GM12878 (cell line): ENCODE results near the gene PKP3. TPM values are rescaled to one million over a fixed set of nuclear protein-coding genes. Genes with fewer than 3 reads are reported as not detected.

Source experiments
- ATAC-seq: fragments of 200-7000 bp; cut with Tn5 transposase; 3 replicates; pipeline ENCODE4 v1.9.1; 2020; ENCODE audit warnings: mild to moderate bottlenecking, moderate library complexity
- BruUV-seq: library from RNA; stranded (reverse); fragments of 400-500 nt; replicated peaks from 2 replicates; lab custom pipeline; 2021; lab: Mats Ljungman, UMichigan
- CTCF ChIA-PET: fragments of 300-600 bp; sonication (Branson Sonifier 250); formaldehyde crosslinking; extraction: SDS; loops from one replicate; lab custom pipeline; 2021; ENCODE audit warnings: inconsistent platforms; lab: Yijun Ruan, JAX
- POLR2A ChIA-PET: fragments of 350-600 bp; formaldehyde crosslinking; extraction: SDS; loops from one replicate; lab custom pipeline; 2021; ENCODE audit warnings: inconsistent platforms; lab: Charles Lee
- RAD21 ChIA-PET: fragments of 300-600 bp; sonication (Branson Sonifier 250); formaldehyde crosslinking; loops from one replicate; lab custom pipeline; 2023; ENCODE audit warnings: antibody characterized with exemption; ENCODE audit not compliant: unreplicated experiment; lab: Charles Lee
- SMC1A ChIA-PET: fragments of 300-600 bp; sonication (Branson Sonifier 250); formaldehyde crosslinking; loops from one replicate; lab custom pipeline; 2023; ENCODE audit not compliant: unreplicated experiment, uncharacterized antibody; lab: Charles Lee
- DNase-seq: peaks from one replicate; pipeline ENCODE4 v3.0.0-alpha.2; 2011; ENCODE audit warnings: low read depth, low spot score
- FAIRE-seq: peaks from 3 replicates; lab custom pipeline; 2011; peaks lifted over from hg19 to GRCh38; lab: Jason Lieb, UNC
- H2AFZ ChIP-seq: 2 replicates; pipeline ENCODE4 v1.6.0; 2011; ENCODE audit warnings: low read depth, low read length, control low read depth; ENCODE audit not compliant: control insufficient read depth
- H3K27ac ChIP-seq: 2 replicates; pipeline ENCODE4 v1.5.1; 2011; ENCODE audit warnings: control low read depth; ENCODE audit not compliant: control insufficient read depth, insufficient read depth
- H3K27me3 ChIP-seq, 2 experiments: replicated peaks in 1 of 2; 2 replicates each; pipeline versions ENCODE4 v1.6.0 to v1.6.1; 2011; ENCODE audit warnings: low read length in 1 of 2; ENCODE audit not compliant: control insufficient read depth in 2 of 2, insufficient read depth in 2 of 2
- H3K36me3 ChIP-seq, 2 experiments: 2 replicates each; pipeline ENCODE4 v1.5.1; 2011; ENCODE audit warnings: low read length in 1 of 2; ENCODE audit not compliant: control insufficient read depth in 2 of 2, insufficient read depth in 2 of 2
- H3K4me1 ChIP-seq: 2 replicates; pipeline ENCODE4 v1.6.1; 2011; ENCODE audit warnings: mild to moderate bottlenecking, low read length, moderate library complexity, mixed read lengths; ENCODE audit not compliant: control insufficient read depth, insufficient read depth
- H3K4me2 ChIP-seq: 2 replicates; pipeline ENCODE4 v1.6.0; 2011; ENCODE audit warnings: control low read depth; ENCODE audit not compliant: control insufficient read depth, insufficient read depth
- H3K4me3 ChIP-seq: fragments of 200-600 bp; sonication (generic); 2 replicates; pipeline ENCODE4 v1.5.1; 2016
- H3K79me2 ChIP-seq: 2 replicates; pipeline ENCODE4 v1.6.0; 2011; ENCODE audit warnings: low read length; ENCODE audit not compliant: control insufficient read depth, insufficient read depth
- H3K9ac ChIP-seq: 2 replicates; pipeline ENCODE4 v1.8.0; 2011; ENCODE audit warnings: low read length, control low read depth, mixed read lengths; ENCODE audit not compliant: control insufficient read depth, insufficient read depth
- H3K9me3 ChIP-seq: replicated peaks from 3 replicates; pipeline ENCODE4 v1.5.1; 2011; ENCODE audit warnings: mild to moderate bottlenecking, low read length; ENCODE audit not compliant: control insufficient read depth, insufficient read depth
- H4K20me1 ChIP-seq: 2 replicates; pipeline ENCODE4 v1.6.0; 2011; ENCODE audit not compliant: control insufficient read depth, insufficient read depth
- CEBPZ ChIP-seq: fragments of 150-350 bp; IDR thresholded peaks from 2 replicates; pipeline ENCODE4 v1.6.1; 2016; ENCODE audit warnings: low read depth, low read length
- EED ChIP-seq: sonication (generic); IDR thresholded peaks from 2 replicates; pipeline ENCODE4 v1.6.1; 2016; ENCODE audit warnings: antibody characterized with exemption, low read depth
- EGR1 ChIP-seq, 2 experiments: IDR thresholded peaks; 1 replicate in 1 of 2; 2 replicates in 1 of 2; pipeline ENCODE4 v1.6.1; 2011 to 2012; ENCODE audit warnings: low read depth in 2 of 2, low read length in 2 of 2, borderline replicate concordance in 1 of 2, mild to moderate bottlenecking in 1 of 2, moderate library complexity in 1 of 2
- IKZF2 ChIP-seq, 2 experiments: fragments of 450-650 bp; IDR thresholded peaks; 2 replicates each; pipeline ENCODE4 v1.6.1; 2017; ENCODE audit warnings: mild to moderate bottlenecking in 2 of 2, moderate library complexity in 2 of 2
- KLF5 ChIP-seq: fragments of 450-650 bp; IDR thresholded peaks from 2 replicates; pipeline ENCODE4 v1.6.1; 2014; ENCODE audit warnings: mild to moderate bottlenecking; ENCODE audit not compliant: partially characterized antibody
- NFYA ChIP-seq: IDR thresholded peaks from 2 replicates; pipeline ENCODE4 v1.6.1; 2011; ENCODE audit warnings: low read depth, mild to moderate bottlenecking, low read length, improper control_type of control experiment, borderline replicate concordance
- NR2C1 ChIP-seq: fragments of 450-650 bp; IDR thresholded peaks from 2 replicates; pipeline ENCODE4 v1.6.1; 2017; ENCODE audit warnings: antibody characterized with exemption, mild to moderate bottlenecking, moderate library complexity
- RBBP5 ChIP-seq: fragments of 200-600 bp; sonication (generic); conservative IDR thresholded peaks from 2 replicates; pipeline ENCODE4 v1.6.1; 2016
- TCF12 ChIP-seq: IDR thresholded peaks from 2 replicates; pipeline ENCODE4 v1.6.1; 2011; ENCODE audit warnings: low read depth, mild to moderate bottlenecking, low read length
- TCF3 ChIP-seq: IDR thresholded peaks from 2 replicates; pipeline ENCODE4 v1.6.1; 2012; ENCODE audit warnings: low read depth, mild to moderate bottlenecking, low read length, borderline replicate concordance; ENCODE audit not compliant: insufficient read depth
- WGBS: methylation state at CpG from one replicate; pipeline ENCODE4 v1.1.6; 2016; ENCODE audit warnings: low lambda C conversion rate; ENCODE audit not compliant: insufficient replicate concordance, insufficient coverage; ENCODE audit errors: missing lambda C conversion rate; 5-methylcytosine and 5-hydroxymethylcytosine counted together
- in situ Hi-C: fragments of 300-500 bp; cut with MboI; formaldehyde crosslinking; loops from 9 replicates; pipeline ENCODE4 v1.14.3; 2018; ENCODE audit warnings: mixed read lengths
- intact Hi-C: fragments of 100-400 bp; cut with micrococcal nuclease; formaldehyde crosslinking; loops from one replicate; pipeline ENCODE4 v1.14.2; 2022; ENCODE audit not compliant: unreplicated experiment
- polyA plus RNA-seq, 11 experiments: library from polyadenylated mRNA; depleted of rRNA in 4 of 11; unstranded in 6 of 11; stranded (reverse) in 5 of 11; fragments of >200 nt; fragmentation: Nextera tagmentation in 4 of 11; fragmentation: Illumina TruSeq in 1 of 11; extraction: Ambion mirVana in 4 of 11; extraction: Trizol in 1 of 11; gene quantifications; 1 replicate in 1 of 11; 2 replicates in 10 of 11; pipeline versions ENCODE4 v1.2.1 to v1.2.3, GENCODE V29; 2011 to 2016; ENCODE audit warnings: inconsistent platforms in 2 of 11, missing spikeins in 2 of 11, low read depth in 1 of 11
- total RNA-seq, 4 experiments: library from RNA; depleted of rRNA in 3 of 4; stranded (reverse); fragments of >200 nt in 3 of 4; fragmentation: Illumina TruSeq in 1 of 4; extraction: Trizol in 1 of 4; gene quantifications; 2 replicates each; pipeline versions ENCODE4 v1.2.1 to v1.2.3, GENCODE V29; 2013 to 2021
- TF ChIP-seq, protein P1 (sequence below), 3 experiments: IDR thresholded peaks in 2 of 3; conservative IDR thresholded peaks in 1 of 3; 2 replicates each; pipeline ENCODE4 v1.5.1; 2011; ENCODE audit warnings: low read depth in 3 of 3, low read length in 3 of 3, mild to moderate bottlenecking in 3 of 3, control low read depth in 2 of 3, moderate library complexity in 2 of 3, inconsistent platforms in 1 of 3, mixed read lengths in 1 of 3; ENCODE audit not compliant: control insufficient read depth in 2 of 3, insufficient read depth in 1 of 3; ENCODE audit errors: extremely low read depth in 1 of 3
- TF ChIP-seq, protein P2 (sequence below): fragments of 450-650 bp; IDR thresholded peaks from 2 replicates; pipeline ENCODE4 v1.6.1; 2017; ENCODE audit warnings: borderline replicate concordance

PKP3 gene
- total and polyA plus RNA-seq, 10 of the 15 experiments (the other 5 are each of a cell fraction or from before 2014, with no cell fraction given) = 0.45 to 0.90 TPM; not detected in 8

DNA sequence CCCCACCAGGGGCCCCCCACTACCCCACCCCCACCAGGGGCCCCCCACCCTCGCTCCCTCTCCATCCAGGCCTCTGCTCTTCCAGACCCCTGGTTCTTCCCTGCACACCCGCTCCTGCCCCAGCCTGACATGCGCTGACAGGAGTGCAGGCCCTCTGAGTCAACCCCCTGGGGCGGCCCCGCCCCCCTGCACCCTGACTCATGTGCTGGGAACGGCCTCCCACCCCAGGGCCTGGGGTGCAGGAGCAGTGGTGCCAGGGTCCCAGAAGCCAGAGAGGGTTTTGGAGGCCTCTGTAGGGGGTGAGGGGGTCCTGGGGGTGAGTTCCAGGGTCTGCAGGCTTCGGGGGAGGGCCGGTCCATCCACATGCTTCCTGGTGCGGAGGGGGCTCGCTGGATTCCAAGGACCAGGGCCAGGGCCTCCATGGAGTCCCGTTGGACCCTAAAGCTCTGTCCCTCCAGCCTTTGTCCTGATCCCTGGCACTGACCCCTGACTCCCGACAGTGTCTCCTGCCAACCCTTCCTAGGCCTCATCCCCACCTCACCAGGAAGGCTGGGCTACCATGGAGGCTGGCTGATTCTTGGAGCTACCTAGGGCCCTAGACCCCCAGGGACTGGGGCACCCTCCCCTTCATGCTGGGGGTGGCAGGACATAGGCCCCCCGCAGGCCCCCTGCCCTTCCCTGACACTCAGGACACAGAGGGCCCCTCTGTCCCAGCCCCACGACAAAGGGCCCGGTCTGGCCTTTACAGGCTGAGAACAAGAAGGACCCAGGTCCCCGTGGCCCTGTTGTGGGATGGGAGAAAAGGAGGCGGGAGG is 583 bp upstream of the PKP3 start:
- 43% methylated on average over 11 of the region's 17 CpGs for whole genome bisulfite sequencing
- POLR2A ChIA-PET = no interaction called here
- TF ChIP-seq TCF3 (no peak), IKZF2 (IDR thresholded peaks at IDR 0.05) (no peak), NFYA (no peak), CEBPZ (no peak), EGR1 (IDR thresholded peaks at IDR 0.05; ENCODE audit: borderline replicate concordance in 1 of 2, low read depth in 2 of 2, low read length in 2 of 2) (no peak), EED (no peak), NR2C1 (no peak), RBBP5 (no peak), TCF12 (no peak), KLF5 (no peak)
- TF ChIP-seq, protein P1, sequence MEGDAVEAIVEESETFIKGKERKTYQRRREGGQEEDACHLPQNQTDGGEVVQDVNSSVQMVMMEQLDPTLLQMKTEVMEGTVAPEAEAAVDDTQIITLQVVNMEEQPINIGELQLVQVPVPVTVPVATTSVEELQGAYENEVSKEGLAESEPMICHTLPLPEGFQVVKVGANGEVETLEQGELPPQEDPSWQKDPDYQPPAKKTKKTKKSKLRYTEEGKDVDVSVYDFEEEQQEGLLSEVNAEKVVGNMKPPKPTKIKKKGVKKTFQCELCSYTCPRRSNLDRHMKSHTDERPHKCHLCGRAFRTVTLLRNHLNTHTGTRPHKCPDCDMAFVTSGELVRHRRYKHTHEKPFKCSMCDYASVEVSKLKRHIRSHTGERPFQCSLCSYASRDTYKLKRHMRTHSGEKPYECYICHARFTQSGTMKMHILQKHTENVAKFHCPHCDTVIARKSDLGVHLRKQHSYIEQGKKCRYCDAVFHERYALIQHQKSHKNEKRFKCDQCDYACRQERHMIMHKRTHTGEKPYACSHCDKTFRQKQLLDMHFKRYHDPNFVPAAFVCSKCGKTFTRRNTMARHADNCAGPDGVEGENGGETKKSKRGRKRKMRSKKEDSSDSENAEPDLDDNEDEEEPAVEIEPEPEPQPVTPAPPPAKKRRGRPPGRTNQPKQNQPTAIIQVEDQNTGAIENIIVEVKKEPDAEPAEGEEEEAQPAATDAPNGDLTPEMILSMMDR (IDR thresholded peaks at IDR 0.05 in 2 of 3, conservative IDR thresholded peaks at IDR 0.05 in 1 of 3; ENCODE audit: control insufficient read depth in 2 of 3, extremely low read depth in 1 of 3, insufficient read depth in 1 of 3, low read depth in 3 of 3, low read length in 3 of 3) = no peak
- TF ChIP-seq, protein P2, sequence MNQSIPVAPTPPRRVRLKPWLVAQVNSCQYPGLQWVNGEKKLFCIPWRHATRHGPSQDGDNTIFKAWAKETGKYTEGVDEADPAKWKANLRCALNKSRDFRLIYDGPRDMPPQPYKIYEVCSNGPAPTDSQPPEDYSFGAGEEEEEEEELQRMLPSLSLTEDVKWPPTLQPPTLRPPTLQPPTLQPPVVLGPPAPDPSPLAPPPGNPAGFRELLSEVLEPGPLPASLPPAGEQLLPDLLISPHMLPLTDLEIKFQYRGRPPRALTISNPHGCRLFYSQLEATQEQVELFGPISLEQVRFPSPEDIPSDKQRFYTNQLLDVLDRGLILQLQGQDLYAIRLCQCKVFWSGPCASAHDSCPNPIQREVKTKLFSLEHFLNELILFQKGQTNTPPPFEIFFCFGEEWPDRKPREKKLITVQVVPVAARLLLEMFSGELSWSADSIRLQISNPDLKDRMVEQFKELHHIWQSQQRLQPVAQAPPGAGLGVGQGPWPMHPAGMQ = no peak
- no peaks in the 10 kb centered on the region for H3K9me3 ChIP-seq
- H3K4me3 ChIP-seq = no peak overlapping the region
- in situ Hi-C loops = no loop called here
- no peaks in the 10 kb centered on the region for H4K20me1 ChIP-seq
- FAIRE-seq = no peak
- no peaks in the 10 kb centered on the region for H3K79me2 ChIP-seq
- H2AFZ ChIP-seq = no peak overlapping the region
- no peak overlapping the region for H3K4me2 ChIP-seq
- intact Hi-C loops = no loop called here
- no peaks in the 10 kb centered on the region for H3K27me3 ChIP-seq
- CTCF ChIA-PET = interaction anchor here (0.6 kb wide), 1 partner anchor 117 kb away, joined by 3 read pairs; no protein-coding TSS in a partner anchor
- no peaks in the 10 kb centered on the region for H3K36me3 ChIP-seq
- ATAC-seq = no peak
- no peak for DNase-seq
- no peak overlapping the region for H3K27ac ChIP-seq
- SMC1A ChIA-PET = interaction anchor here (0.6 kb wide), 1 partner anchor 130 kb away, joined by 3 read pairs; no protein-coding TSS in a partner anchor
- BruUV-seq = no TSS peak
- RAD21 ChIA-PET = no interaction called here
- no peaks in the 10 kb centered on the region for H3K4me1 ChIP-seq
- H3K9ac ChIP-seq = no peak overlapping the region
